ENCODE data around the gene PALM. TPM values are rescaled to one million over a fixed set of nuclear protein-coding genes. Genes with fewer than 3 reads are reported as not detected.

PALM gene
- total and polyA plus RNA-seq, 9 of the 15 experiments (the other 6 are each of a cell fraction or from before 2014, with no cell fraction given), result 0.04 to 6.6 (median 1.7) TPM

DNA sequence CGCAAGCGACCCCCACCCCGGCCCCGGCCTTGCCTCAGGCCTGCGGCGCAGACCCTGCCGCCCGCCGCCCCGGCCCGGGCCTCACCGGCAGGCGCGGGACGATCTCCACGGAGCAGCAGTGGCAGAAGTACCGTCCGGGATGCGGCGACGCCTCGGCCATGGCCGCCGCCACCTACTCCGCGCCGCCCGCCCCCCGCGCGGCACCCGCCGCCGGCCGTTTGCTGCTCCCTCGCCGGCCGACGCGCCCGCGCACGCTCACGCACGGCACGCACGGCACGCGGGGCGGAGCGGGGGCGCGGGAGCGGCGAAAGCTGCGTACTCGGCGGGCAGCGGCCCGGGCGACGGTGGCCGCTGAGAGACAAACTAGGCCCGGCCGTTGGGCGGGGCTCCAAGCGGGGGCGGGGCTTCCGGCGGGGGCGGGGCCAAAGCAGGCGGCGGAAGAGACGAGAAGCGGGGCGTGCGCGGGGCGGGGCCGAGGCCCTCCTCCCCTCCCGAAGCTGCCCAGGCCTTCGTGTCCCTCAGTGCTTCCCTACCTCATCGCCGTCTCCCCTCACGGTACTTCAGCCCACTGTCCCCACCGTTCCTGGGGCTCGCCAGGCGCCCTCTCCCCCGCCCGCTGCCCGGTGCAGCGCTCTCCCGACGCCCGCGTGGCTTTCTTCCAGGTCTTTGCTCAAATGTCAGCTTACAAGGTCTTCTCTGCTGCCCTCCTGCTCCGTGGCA, 45.6 kb upstream of the PALM start, which contains the start of gene RNF126 (continued):
- TF ChIP-seq ETV6 (IDR thresholded peaks at IDR 0.05; ENCODE audit: borderline replicate concordance in 1 of 2, low read depth in 2 of 2, low read length in 1 of 2), result no peak
- TF ChIP-seq ETV6 (CRISPR knock-in tag; IDR thresholded peaks at IDR 0.05; ENCODE audit: borderline replicate concordance), result peak; percentile 64; the same call in 1 of the 2 replicates
- TF ChIP-seq ZNF717 (CRISPR knock-in tag; IDR thresholded peaks at IDR 0.05), result no peak
- no peak for TF ChIP-seq ZFP1 (CRISPR knock-in tag; IDR thresholded peaks at IDR 0.05)
- no peak for TF ChIP-seq STAT5B (CRISPR knock-in tag; IDR thresholded peaks at IDR 0.05)
- no peak for TF ChIP-seq SMAD1 (IDR thresholded peaks at IDR 0.05; ENCODE audit: low read depth, low read length, partially characterized antibody)
- no peak for TF ChIP-seq BDP1 (IDR thresholded peaks at IDR 0.05; ENCODE audit: insufficient read depth, insufficient read length)
- no peak for TF ChIP-seq ZNF780A (CRISPR knock-in tag; IDR thresholded peaks at IDR 0.05)
- TF ChIP-seq, protein P1, sequence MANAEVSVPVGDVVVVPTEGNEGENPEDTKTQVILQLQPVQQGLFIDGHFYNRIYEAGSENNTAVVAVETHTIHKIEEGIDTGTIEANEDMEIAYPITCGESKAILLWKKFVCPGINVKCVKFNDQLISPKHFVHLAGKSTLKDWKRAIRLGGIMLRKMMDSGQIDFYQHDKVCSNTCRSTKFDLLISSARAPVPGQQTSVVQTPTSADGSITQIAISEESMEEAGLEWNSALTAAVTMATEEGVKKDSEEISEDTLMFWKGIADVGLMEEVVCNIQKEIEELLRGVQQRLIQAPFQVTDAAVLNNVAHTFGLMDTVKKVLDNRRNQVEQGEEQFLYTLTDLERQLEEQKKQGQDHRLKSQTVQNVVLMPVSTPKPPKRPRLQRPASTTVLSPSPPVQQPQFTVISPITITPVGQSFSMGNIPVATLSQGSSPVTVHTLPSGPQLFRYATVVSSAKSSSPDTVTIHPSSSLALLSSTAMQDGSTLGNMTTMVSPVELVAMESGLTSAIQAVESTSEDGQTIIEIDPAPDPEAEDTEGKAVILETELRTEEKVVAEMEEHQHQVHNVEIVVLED (CRISPR knock-in tag; IDR thresholded peaks at IDR 0.05), result peak; percentile 99
- no peak for TF ChIP-seq ZNF217 (CRISPR knock-in tag; IDR thresholded peaks at IDR 0.05)
- TF ChIP-seq SRSF7 (optimal IDR thresholded peaks at IDR 0.05; ENCODE audit: low read depth, low read length), result no peak
- no peak for TF ChIP-seq ZNF707 (CRISPR knock-in tag; conservative IDR thresholded peaks at IDR 0.05)
- TF ChIP-seq ZNF282 (CRISPR knock-in tag; IDR thresholded peaks at IDR 0.05), result 0 out of 2 replicates have a peak, but pooled peaks have one; percentile 33
- TF ChIP-seq ARNT (IDR thresholded peaks at IDR 0.05), result no peak
- TF ChIP-seq, protein P2, sequence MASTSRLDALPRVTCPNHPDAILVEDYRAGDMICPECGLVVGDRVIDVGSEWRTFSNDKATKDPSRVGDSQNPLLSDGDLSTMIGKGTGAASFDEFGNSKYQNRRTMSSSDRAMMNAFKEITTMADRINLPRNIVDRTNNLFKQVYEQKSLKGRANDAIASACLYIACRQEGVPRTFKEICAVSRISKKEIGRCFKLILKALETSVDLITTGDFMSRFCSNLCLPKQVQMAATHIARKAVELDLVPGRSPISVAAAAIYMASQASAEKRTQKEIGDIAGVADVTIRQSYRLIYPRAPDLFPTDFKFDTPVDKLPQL (IDR thresholded peaks at IDR 0.05; ENCODE audit: extremely low read depth, insufficient read length), result no peak
- no peak for TF ChIP-seq ZFPM2 (CRISPR knock-in tag; IDR thresholded peaks at IDR 0.05)
- TF ChIP-seq, protein P3, sequence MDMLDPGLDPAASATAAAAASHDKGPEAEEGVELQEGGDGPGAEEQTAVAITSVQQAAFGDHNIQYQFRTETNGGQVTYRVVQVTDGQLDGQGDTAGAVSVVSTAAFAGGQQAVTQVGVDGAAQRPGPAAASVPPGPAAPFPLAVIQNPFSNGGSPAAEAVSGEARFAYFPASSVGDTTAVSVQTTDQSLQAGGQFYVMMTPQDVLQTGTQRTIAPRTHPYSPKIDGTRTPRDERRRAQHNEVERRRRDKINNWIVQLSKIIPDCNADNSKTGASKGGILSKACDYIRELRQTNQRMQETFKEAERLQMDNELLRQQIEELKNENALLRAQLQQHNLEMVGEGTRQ (CRISPR knock-in tag; IDR thresholded peaks at IDR 0.05), result no peak
- TF ChIP-seq, protein P4, sequence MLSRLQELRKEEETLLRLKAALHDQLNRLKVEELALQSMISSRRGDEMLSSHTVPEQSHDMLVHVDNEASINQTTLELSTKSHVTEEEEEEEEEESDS (CRISPR knock-in tag; IDR thresholded peaks at IDR 0.05), result no peak
- TF ChIP-seq ZBED1 (IDR thresholded peaks at IDR 0.05), result no peak
- TF ChIP-seq, protein P5, sequence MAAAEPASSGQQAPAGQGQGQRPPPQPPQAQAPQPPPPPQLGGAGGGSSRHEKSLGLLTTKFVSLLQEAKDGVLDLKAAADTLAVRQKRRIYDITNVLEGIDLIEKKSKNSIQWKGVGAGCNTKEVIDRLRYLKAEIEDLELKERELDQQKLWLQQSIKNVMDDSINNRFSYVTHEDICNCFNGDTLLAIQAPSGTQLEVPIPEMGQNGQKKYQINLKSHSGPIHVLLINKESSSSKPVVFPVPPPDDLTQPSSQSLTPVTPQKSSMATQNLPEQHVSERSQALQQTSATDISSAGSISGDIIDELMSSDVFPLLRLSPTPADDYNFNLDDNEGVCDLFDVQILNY (CRISPR knock-in tag; IDR thresholded peaks at IDR 0.05), result no peak
- TF ChIP-seq ZNF12 (CRISPR knock-in tag; IDR thresholded peaks at IDR 0.05), result no peak
- TF ChIP-seq NR1H2 (CRISPR knock-in tag; IDR thresholded peaks at IDR 0.05), result no peak
- TF ChIP-seq, protein P6, sequence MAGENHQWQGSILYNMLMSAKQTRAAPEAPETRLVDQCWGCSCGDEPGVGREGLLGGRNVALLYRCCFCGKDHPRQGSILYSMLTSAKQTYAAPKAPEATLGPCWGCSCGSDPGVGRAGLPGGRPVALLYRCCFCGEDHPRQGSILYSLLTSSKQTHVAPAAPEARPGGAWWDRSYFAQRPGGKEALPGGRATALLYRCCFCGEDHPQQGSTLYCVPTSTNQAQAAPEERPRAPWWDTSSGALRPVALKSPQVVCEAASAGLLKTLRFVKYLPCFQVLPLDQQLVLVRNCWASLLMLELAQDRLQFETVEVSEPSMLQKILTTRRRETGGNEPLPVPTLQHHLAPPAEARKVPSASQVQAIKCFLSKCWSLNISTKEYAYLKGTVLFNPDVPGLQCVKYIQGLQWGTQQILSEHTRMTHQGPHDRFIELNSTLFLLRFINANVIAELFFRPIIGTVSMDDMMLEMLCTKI (IDR thresholded peaks at IDR 0.05; ENCODE audit: partially characterized antibody), result no peak
- no peak for TF ChIP-seq ZNF134 (CRISPR knock-in tag; conservative IDR thresholded peaks at IDR 0.05)
- TF ChIP-seq MEF2A (IDR thresholded peaks at IDR 0.05; ENCODE audit: control insufficient read depth, low read depth, low read length), result no peak

Data from K562 (cell line).